ENCODE measurements around the gene SLC2A13.

SLC2A13 gene

DNA sequence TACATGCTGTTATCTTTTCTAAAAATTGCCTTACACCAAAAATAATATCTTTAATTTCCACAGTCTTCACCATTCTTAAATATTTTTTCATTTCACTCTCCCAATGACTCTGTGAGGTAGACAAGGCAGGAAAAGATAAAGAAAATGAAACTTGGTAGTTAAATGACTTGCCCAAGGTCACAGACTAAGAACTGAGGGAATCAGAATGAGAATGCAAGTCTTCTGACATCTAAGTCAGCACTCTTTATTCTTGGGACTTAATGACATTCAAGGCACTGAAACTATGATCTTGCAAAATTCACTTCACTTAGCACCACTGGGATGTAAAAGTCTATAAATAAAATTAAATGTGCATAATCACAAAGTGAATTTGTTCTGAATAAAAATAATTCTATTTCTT lies 104.5 kb downstream of the SLC2A13 start:
- TF ChIP-seq MAX (IDR thresholded peaks at IDR 0.05) = no peak
- no peak for TF ChIP-seq ZBTB7A (IDR thresholded peaks at IDR 0.05; ENCODE audit: low read depth)
- TF ChIP-seq EGR1 (IDR thresholded peaks at IDR 0.05) = no peak
- no peak for TF ChIP-seq YY1 (IDR thresholded peaks at IDR 0.05; ENCODE audit: low read depth)
- TF ChIP-seq REST (IDR thresholded peaks at IDR 0.05; ENCODE audit: low read depth) = no peak
- TF ChIP-seq TEAD4 (IDR thresholded peaks at IDR 0.05) = no peak
- no peak for TF ChIP-seq USF1 (IDR thresholded peaks at IDR 0.05)
- TF ChIP-seq TAF1 (IDR thresholded peaks at IDR 0.05; ENCODE audit: low read depth) = no peak
- TF ChIP-seq TCF12 (IDR thresholded peaks at IDR 0.05; ENCODE audit: low read depth) = no peak
- TF ChIP-seq CREB1 (IDR thresholded peaks at IDR 0.05; ENCODE audit: low read depth) = no peak
- TF ChIP-seq FOXM1 (IDR thresholded peaks at IDR 0.05; ENCODE audit: borderline replicate concordance, low read depth) = no peak
- no peak for TF ChIP-seq EP300 (IDR thresholded peaks at IDR 0.05; ENCODE audit: borderline replicate concordance)
- TF ChIP-seq RAD21 (IDR thresholded peaks at IDR 0.05; ENCODE audit: low read depth) = no peak
- TF ChIP-seq CEBPB (IDR thresholded peaks at IDR 0.05) = no peak
- TF ChIP-seq NFIC (IDR thresholded peaks at IDR 0.05) = no peak

DNA sequence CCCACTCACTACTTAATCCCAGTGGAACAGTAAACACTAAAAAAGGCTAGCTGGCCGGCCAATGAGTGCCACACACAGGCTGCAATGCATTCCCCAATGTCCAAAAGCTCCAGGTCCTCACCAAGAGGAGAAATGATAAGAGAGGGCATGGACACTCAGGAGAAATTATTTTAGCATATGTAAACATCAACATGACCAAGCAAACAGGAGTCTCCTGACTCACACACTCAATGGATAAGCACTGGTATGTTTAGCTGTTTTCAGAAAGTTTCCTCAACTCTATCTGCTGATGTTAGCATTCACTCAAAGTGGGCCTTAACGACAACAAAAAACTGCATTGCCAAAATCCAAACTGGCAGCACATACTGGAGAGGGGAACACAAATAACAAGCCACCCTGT lies 105.0 kb downstream of the SLC2A13 start:
- TF ChIP-seq TEAD4 (IDR thresholded peaks at IDR 0.05) (no peak), YY1 (IDR thresholded peaks at IDR 0.05; ENCODE audit: low read depth) (no peak), MAX (IDR thresholded peaks at IDR 0.05) (no peak), TCF12 (IDR thresholded peaks at IDR 0.05; ENCODE audit: low read depth) (no peak), REST (IDR thresholded peaks at IDR 0.05; ENCODE audit: low read depth) (no peak), NFIC (IDR thresholded peaks at IDR 0.05) (no peak), ZBTB7A (IDR thresholded peaks at IDR 0.05; ENCODE audit: low read depth) (no peak), FOXM1 (IDR thresholded peaks at IDR 0.05; ENCODE audit: borderline replicate concordance, low read depth) (no peak)

- no peak for TF ChIP-seq TCF12 (IDR thresholded peaks at IDR 0.05; ENCODE audit: low read depth)
- no peak for TF ChIP-seq RAD21 (IDR thresholded peaks at IDR 0.05; ENCODE audit: low read depth)
- TF ChIP-seq USF1 (IDR thresholded peaks at IDR 0.05) = no peak
- TF ChIP-seq EGR1 (IDR thresholded peaks at IDR 0.05) = no peak
- TF ChIP-seq ZBTB7A (IDR thresholded peaks at IDR 0.05; ENCODE audit: low read depth) = no peak
- no peak for TF ChIP-seq TAF1 (IDR thresholded peaks at IDR 0.05; ENCODE audit: low read depth)
- TF ChIP-seq MAX (IDR thresholded peaks at IDR 0.05) = no peak
- no peak for TF ChIP-seq CEBPB (IDR thresholded peaks at IDR 0.05)
- TF ChIP-seq YY1 (IDR thresholded peaks at IDR 0.05; ENCODE audit: low read depth) = no peak
- no peak for TF ChIP-seq EP300 (IDR thresholded peaks at IDR 0.05; ENCODE audit: borderline replicate concordance)
- TF ChIP-seq REST (IDR thresholded peaks at IDR 0.05; ENCODE audit: low read depth) = no peak
- TF ChIP-seq FOXM1 (IDR thresholded peaks at IDR 0.05; ENCODE audit: borderline replicate concordance, low read depth) = no peak
Measured at GRCh38 chr12:39993268-39993667, 112.6 kb downstream of the SLC2A13 start.

DNA sequence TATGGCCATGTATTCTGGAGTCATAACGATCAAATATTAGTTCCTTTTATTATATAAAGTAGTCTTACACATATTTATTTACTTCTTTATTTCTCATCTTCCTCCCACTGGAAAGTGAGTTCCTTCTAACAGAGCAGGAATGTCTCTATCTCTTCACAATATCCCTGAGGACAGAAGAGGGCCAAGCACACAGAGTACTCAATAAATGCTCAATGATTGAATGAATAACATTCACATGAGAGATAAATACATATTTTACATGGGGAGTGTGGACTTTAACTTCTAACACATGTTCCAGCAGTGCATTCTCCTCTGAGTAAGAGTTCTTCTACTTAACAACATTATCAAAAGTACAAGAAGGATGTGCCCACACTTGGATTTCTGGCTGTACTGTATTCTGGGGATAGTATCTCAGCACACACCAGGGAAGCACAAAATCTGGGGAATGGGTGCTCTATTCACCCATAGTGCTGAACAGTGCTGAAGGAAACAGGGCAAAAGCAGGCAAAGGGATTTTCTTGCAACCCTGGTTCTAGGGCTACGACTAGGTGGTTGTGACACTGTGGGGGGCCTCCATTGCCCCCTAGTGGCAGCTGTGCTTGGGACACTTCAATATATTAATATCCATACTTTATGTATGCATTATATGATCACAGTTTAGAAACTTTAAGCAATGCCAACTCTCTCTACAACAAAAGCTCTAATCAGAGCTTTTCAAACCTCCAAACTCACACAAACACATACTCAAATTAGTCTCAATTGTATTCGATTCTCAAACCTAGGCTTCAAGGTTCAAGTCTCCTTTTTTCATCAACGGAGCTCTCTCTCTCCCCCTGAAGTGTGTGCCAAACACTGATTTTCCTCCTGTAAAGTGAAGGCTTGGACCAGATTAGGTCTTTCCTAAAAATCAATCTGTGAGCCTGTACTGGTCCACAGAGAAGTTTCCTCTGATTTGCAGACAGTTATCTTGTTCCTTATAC lies 115.5 kb downstream of the SLC2A13 start:
- TF ChIP-seq RAD21 (IDR thresholded peaks at IDR 0.05; ENCODE audit: low read depth) (peak; percentile 67), FOXM1 (IDR thresholded peaks at IDR 0.05; ENCODE audit: borderline replicate concordance, low read depth) (no peak)
